Measurements from ENCODE around the gene POLR1C. TPM values are rescaled to one million over a fixed set of nuclear protein-coding genes. Genes with fewer than 3 reads are reported as not detected.

POLR1C gene
- total RNA-seq, 1 donor from 2014 or later, result 75.6 TPM

DNA sequence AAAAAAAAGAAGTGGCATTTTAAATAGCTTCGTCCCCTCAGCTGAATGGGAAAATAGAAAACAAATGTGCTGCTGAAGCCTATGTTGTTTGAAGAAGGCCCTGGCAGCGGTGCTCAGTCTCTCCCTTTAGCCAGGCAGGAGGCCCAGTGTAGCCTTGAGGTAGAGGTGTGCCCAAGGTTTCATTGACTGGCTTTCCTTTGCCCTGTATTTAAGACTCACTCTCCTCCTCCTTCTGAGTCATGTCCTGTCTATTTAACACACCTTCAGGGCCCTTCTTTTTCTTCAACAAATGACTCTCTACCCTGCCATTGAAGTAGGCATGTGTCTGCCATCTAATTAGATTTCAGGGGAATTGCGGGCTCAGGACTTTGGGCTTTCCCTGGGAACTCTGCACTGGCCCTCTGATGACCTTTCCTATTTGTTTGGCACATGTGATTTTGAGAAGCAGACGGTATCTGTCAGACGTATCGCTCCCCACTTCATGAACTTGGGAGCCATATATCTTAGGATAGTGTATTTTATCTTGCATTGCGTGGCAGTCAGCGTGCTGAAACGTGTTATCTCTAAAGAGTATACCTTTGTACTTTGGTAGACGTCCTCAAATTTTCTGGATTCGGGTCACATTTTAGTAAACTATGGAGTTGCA is 35.2 kb upstream of the POLR1C start:
- peaks cover 41% of the 10 kb centered on the region for H3K4me1 Mint-ChIP-seq

DNA sequence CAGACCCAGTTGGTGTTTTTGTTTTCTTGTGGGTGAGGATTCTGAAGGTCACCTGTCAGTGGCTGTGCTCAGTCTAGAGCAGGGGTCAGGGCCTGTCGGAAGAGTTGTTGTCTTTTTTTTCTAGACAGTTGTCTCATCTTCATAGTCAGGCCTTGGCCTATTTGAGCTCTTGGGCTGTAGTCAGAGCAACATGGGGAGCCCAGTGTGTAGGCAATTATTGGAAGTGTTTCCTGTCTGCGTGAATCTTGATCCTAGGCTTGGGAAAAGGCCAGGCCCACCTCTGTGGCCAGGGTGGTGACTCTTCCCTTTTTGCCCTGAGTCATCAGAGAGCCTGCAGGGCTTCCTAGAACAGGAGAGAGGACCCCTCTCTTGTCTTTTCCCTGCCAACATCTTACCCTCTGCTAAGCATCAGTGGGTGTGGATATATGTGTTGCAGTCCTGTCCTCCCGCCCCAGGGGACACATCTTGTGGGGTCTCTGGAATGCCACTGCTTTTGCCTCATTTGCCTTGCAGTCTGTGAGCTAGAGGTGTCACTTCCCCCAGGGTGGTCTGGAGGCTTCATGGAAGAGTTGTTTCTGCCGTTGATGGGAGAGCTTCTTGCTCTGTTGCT is 28.1 kb upstream of the POLR1C start:
- TF ChIP-seq, protein P1, sequence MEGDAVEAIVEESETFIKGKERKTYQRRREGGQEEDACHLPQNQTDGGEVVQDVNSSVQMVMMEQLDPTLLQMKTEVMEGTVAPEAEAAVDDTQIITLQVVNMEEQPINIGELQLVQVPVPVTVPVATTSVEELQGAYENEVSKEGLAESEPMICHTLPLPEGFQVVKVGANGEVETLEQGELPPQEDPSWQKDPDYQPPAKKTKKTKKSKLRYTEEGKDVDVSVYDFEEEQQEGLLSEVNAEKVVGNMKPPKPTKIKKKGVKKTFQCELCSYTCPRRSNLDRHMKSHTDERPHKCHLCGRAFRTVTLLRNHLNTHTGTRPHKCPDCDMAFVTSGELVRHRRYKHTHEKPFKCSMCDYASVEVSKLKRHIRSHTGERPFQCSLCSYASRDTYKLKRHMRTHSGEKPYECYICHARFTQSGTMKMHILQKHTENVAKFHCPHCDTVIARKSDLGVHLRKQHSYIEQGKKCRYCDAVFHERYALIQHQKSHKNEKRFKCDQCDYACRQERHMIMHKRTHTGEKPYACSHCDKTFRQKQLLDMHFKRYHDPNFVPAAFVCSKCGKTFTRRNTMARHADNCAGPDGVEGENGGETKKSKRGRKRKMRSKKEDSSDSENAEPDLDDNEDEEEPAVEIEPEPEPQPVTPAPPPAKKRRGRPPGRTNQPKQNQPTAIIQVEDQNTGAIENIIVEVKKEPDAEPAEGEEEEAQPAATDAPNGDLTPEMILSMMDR (IDR thresholded peaks at IDR 0.05), result no peak
- H3K4me3 Mint-ChIP-seq, result no peak overlapping the region
- ATAC-seq (ENCODE audit: low read depth) (no peak), DNase-seq (no peak)
- ChIA-PET POLR2A (interaction anchor here (1.9 kb wide), 1 partner anchor 12 kb away, joined by 5 read pairs; the partner anchor contains the start of gene TJAP1), CTCF (interaction anchor here (0.9 to 2.0 kb wide), 2 partner anchors 14 to 18 kb away, joined by 3 to 7 read pairs; no protein-coding TSS in a partner anchor)
- H3K27me3 Mint-ChIP-seq, result no peaks in the 10 kb centered on the region
- H3K36me3 Mint-ChIP-seq (ENCODE audit: low read depth), result peaks cover 43% of the 10 kb centered on the region
- H3K4me1 Mint-ChIP-seq, result no peaks in the 10 kb centered on the region
- intact Hi-C loops (cut with micrococcal nuclease), result no loop called here
- H3K27ac Mint-ChIP-seq, result no peak overlapping the region
- no peaks in the 10 kb centered on the region for H3K9me3 Mint-ChIP-seq

More for the DNA sequence above, 35.2 kb upstream of the POLR1C start:
- CTCF ChIA-PET, result no interaction called here
- DNase-seq (no peak), ATAC-seq (ENCODE audit: low read depth) (no peak)
- intact Hi-C loops (cut with micrococcal nuclease), result no loop called here
- Mint-ChIP-seq H3K36me3 (ENCODE audit: low read depth) (peaks cover 28% of the 10 kb centered on the region), H3K27me3 (no peaks in the 10 kb centered on the region), H3K4me3 (no peak overlapping the region), H3K27ac (no peak overlapping the region), H3K9me3 (no peaks in the 10 kb centered on the region)
- TF ChIP-seq, protein P1 (IDR thresholded peaks at IDR 0.05), result no peak
- POLR2A ChIA-PET, result interaction anchor here (0.6 kb wide), 1 partner anchor 290 kb away, joined by 4 read pairs; no protein-coding TSS in a partner anchor

DNA sequence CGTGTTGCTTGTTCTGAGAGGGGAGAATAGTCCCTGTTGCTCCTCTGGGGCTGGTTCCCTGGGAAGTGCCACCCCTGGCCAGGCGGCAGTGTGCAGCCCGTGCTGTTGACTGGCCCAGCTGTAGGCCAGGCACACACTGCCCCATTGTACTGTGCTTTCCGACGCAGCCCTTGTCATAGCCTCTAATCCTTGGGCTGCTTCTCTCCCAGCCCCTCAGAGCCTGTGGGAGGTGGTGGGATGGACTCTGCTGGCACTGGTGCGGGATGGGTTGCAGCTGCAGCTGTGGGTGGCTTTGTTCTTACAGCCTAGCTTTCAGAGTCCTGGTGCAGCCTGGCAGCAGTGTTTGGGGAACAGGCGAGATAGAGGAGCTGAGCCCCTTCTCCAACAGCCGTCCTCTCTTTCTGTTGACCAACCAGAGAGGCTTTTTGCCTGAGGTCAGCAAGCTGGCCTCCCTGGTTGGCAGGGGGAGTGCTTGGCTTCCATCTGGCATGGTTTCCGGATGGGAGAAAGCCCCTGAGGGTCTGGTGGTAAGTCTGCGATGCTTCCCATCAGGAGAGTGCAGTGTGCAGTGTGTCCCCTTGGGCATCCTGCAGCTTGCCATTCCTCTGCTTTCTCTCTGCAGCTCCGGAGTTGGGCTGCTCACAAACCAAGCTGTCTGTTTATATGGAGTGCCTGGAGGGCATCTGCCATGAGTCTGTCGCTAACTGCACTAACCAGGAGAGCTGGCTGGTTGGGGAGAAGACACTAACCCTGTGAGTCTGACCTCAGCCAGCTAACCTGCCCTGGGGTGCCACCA is 27.4 kb upstream of the POLR1C start:
- Mint-ChIP-seq H3K4me3 (no peak overlapping the region), H3K27me3 (no peaks in the 10 kb centered on the region), H3K27ac (no peak overlapping the region), H3K36me3 (ENCODE audit: low read depth) (peaks cover 46% of the 10 kb centered on the region), H3K4me1 (peaks cover 2% of the 10 kb centered on the region), H3K9me3 (no peaks in the 10 kb centered on the region)
- CTCF ChIA-PET, result interaction anchor here (0.9 to 2.0 kb wide), 2 partner anchors 14 to 17 kb away, joined by 3 to 7 read pairs; no protein-coding TSS in a partner anchor
- ATAC-seq (ENCODE audit: low read depth) (no peak), DNase-seq (no peak)
- POLR2A ChIA-PET, result interaction anchor here (1.9 kb wide), 1 partner anchor 12 kb away, joined by 5 read pairs; the partner anchor contains the start of gene TJAP1
- intact Hi-C loops (cut with micrococcal nuclease), result no loop called here
- TF ChIP-seq, protein P1 (IDR thresholded peaks at IDR 0.05), result no peak

DNA sequence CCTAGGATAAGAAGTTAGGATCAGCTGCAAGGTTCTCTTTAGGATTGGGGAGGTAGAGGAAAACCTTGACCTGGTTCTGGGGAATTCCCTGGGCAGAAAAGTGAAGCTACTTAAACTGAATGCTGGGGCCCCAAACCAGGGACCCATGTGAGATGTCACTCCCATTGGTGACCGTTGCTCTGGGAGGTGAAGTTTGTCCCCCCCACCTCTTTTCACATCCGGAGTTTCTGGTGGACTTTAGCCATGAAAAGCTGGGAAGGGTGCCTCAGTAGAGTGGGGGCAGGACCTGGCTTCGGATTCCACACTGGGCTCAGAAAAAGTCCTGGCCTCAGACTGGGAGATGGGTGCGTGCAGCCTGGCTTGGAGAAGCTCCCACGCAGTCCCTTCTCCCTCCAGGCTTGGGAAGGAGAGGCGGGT is 26.4 kb upstream of the POLR1C start:
- intact Hi-C loops (cut with micrococcal nuclease), result no loop called here
- no peaks in the 10 kb centered on the region for H3K27me3 Mint-ChIP-seq
- H3K36me3 Mint-ChIP-seq (ENCODE audit: low read depth), result peaks cover 40% of the 10 kb centered on the region
- CTCF ChIA-PET, result no interaction called here
- no peak overlapping the region for H3K4me3 Mint-ChIP-seq
- DNase-seq (no peak), ATAC-seq (ENCODE audit: low read depth) (no peak)
- POLR2A ChIA-PET, result interaction anchor here (1.9 kb wide), 1 partner anchor 13 kb away, joined by 5 read pairs; the partner anchor contains the start of gene TJAP1
- peaks cover 7% of the 10 kb centered on the region for H3K4me1 Mint-ChIP-seq
- no peaks in the 10 kb centered on the region for H3K9me3 Mint-ChIP-seq
- no peak overlapping the region for H3K27ac Mint-ChIP-seq
- TF ChIP-seq, protein P1 (IDR thresholded peaks at IDR 0.05), result no peak

Data from activated B cell treated with CpG ODN at 0.5 μM for 24 hours (primary cell).